ENCODE data around the gene MCM3AP.
"Not testable (repeated sequence)": the region's sequence is repeated elsewhere in the genome, so short reads cannot be mapped to it uniquely, and the experiment has no call there.

MCM3AP gene

GRCh38 chr21:46310260-46310659, 24.8 kb upstream of the MCM3AP start:
- not testable (repeated sequence) for DNase-seq

- no peak for DNase-seq
Observed at GRCh38 chr21:46308431-46308830, 23.0 kb upstream of the MCM3AP start.

GRCh38 chr21:46307625-46308024, 22.2 kb upstream of the MCM3AP start:
- no peak for DNase-seq

- DNase-seq, result no peak
Observed at GRCh38 chr21:46304955-46305354, 19.5 kb upstream of the MCM3AP start.

GRCh38 chr21:46304437-46304836, 19.0 kb upstream of the MCM3AP start:
- no peak for DNase-seq

- DNase-seq, result no peak
Observed at GRCh38 chr21:46301759-46302158, 16.3 kb upstream of the MCM3AP start.

GRCh38 chr21:46299167-46299566, 13.8 kb upstream of the MCM3AP start:
- DNase-seq, result no peak

- DNase-seq, result no peak
Observed at GRCh38 chr21:46297338-46298271, 12.2 kb upstream of the MCM3AP start.

GRCh38 chr21:46295996-46296752, 10.8 kb upstream of the MCM3AP start:
- no peak for DNase-seq

- no peak for DNase-seq
Observed at GRCh38 chr21:46295177-46295770, 9.9 kb upstream of the MCM3AP start.

GRCh38 chr21:46294647-46295176, 9.3 kb upstream of the MCM3AP start:
- DNase-seq, result no peak

GRCh38 chr21:46291561-46291960, 6.2 kb upstream of the MCM3AP start:
- DNase-seq, result no peak

GRCh38 chr21:46289655-46290179, 4.3 kb upstream of the MCM3AP start:
- DNase-seq, result no peak

GRCh38 chr21:46287541-46287940, 2.1 kb upstream of the MCM3AP start:
- DNase-seq, result no peak

- no peak for DNase-seq
Observed at GRCh38 chr21:46286648-46287002, 1.2 kb upstream of the MCM3AP start.

- DNase-seq, result peak; percentile 65
Observed at GRCh38 chr21:46285761-46286647, 593 bp upstream of the MCM3AP start, which contains the start of gene YBEY. Gene YBEY (plus strand): TSS chr21:46286342. CDS start chr21:46286914, 572 bp downstream.

GRCh38 chr21:46284733-46285132, 678 bp downstream of the MCM3AP start:
- DNase-seq, result no peak

- no peak for DNase-seq
Observed at GRCh38 chr21:46284077-46284644, 1.2 kb downstream of the MCM3AP start.

GRCh38 chr21:46274797-46275390, 10.5 kb downstream of the MCM3AP start:
- DNase-seq, result no peak

- no peak for DNase-seq
Observed at GRCh38 chr21:46273341-46273740, 12.1 kb downstream of the MCM3AP start.

GRCh38 chr21:46269466-46269865, 15.9 kb downstream of the MCM3AP start:
- no peak for DNase-seq
